Subcutaneous adipose tissue (tissue), 4 donors: ENCODE results near the gene MMP14. TPM values are rescaled to one million over a fixed set of nuclear protein-coding genes. Genes with fewer than 3 reads are reported as not detected.

Experiments
- total RNA-seq, 4 donors: library from RNA; depleted of rRNA; stranded (reverse); fragments of >200 nt; gene quantifications; one replicate each; pipeline ENCODE4 v1.1.0, GENCODE V29; 2016
- TF ChIP-seq, protein P1 (sequence below): fragments of 450-650 bp; IDR thresholded peaks from one replicate; pipeline ENCODE4 v1.5.1; 2016; ENCODE audit warnings: low read depth, mild to moderate bottlenecking, control low read depth, antibody characterized with exemption, moderate library complexity

MMP14 gene
- total RNA-seq, 4 donors from 2014 or later: 134 to 284 (median 217) TPM

DNA sequence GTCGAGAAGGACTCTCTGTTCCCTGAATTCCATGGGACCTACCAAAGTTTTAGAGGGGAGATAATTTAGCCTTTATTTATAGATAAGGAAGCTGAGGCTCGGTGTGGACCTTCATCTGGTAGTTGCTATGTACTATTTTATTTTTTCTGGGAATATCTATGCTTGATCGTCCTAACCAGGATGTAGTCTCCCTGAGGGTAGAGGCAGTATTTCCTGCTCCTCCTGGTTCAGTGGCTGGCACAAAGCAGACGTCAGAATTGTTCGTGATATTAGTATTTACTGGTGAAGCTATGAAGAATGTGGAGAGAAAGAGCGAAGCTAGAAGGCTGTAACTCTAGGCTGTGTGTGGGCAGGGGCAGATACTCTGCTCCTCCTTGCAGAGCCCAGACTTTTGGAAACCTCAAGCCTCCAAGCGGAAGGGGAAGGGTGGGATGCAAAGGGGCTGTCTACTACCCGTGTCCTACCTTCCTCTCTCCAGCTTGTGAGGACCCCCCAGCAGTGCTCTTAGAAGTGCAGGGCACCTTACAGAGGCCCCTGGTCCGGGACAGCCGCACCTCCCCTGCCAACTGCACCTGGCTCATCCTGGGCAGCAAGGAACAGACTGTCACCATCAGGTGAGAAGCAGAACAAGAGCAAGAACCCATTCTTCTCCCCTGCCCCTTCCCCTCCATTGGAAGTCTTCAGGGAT, 36.6 kb downstream of the MMP14 start:
- TF ChIP-seq, protein P1, sequence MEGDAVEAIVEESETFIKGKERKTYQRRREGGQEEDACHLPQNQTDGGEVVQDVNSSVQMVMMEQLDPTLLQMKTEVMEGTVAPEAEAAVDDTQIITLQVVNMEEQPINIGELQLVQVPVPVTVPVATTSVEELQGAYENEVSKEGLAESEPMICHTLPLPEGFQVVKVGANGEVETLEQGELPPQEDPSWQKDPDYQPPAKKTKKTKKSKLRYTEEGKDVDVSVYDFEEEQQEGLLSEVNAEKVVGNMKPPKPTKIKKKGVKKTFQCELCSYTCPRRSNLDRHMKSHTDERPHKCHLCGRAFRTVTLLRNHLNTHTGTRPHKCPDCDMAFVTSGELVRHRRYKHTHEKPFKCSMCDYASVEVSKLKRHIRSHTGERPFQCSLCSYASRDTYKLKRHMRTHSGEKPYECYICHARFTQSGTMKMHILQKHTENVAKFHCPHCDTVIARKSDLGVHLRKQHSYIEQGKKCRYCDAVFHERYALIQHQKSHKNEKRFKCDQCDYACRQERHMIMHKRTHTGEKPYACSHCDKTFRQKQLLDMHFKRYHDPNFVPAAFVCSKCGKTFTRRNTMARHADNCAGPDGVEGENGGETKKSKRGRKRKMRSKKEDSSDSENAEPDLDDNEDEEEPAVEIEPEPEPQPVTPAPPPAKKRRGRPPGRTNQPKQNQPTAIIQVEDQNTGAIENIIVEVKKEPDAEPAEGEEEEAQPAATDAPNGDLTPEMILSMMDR: no peak

DNA sequence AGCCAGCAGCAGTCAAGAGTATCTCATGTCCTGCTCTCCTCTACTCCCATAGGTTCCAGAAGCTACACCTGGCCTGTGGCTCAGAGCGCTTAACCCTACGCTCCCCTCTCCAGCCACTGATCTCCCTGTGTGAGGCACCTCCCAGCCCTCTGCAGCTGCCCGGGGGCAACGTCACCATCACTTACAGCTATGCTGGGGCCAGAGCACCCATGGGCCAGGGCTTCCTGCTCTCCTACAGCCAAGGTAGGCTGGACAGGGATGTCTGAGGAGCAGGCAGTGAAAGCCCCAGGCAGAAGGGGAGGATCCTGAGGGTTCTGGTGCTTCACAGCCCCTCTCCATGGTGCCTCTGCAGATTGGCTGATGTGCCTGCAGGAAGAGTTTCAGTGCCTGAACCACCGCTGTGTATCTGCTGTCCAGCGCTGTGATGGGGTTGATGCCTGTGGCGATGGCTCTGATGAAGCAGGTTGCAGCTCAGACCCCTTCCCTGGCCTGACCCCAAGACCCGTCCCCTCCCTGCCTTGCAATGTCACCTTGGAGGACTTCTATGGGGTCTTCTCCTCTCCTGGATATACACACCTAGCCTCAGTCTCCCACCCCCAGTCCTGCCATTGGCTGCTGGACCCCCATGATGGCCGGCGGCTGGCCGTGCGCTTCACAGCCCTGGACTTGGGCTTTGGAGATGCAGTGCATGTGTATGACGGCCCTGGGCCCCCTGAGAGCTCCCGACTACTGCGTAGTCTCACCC, 38.8 kb downstream of the MMP14 start:
- TF ChIP-seq, protein P1: no peak

DNA sequence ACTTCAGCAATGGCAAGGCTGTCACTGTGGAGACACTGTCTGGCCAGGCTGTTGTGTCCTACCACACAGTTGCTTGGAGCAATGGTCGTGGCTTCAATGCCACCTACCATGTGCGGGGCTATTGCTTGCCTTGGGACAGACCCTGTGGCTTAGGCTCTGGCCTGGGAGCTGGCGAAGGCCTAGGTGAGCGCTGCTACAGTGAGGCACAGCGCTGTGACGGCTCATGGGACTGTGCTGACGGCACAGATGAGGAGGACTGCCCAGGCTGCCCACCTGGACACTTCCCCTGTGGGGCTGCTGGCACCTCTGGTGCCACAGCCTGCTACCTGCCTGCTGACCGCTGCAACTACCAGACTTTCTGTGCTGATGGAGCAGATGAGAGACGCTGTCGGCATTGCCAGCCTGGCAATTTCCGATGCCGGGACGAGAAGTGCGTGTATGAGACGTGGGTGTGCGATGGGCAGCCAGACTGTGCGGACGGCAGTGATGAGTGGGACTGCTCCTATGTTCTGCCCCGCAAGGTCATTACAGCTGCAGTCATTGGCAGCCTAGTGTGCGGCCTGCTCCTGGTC, 39.4 kb downstream of the MMP14 start:
- TF ChIP-seq, protein P1: no peak

DNA sequence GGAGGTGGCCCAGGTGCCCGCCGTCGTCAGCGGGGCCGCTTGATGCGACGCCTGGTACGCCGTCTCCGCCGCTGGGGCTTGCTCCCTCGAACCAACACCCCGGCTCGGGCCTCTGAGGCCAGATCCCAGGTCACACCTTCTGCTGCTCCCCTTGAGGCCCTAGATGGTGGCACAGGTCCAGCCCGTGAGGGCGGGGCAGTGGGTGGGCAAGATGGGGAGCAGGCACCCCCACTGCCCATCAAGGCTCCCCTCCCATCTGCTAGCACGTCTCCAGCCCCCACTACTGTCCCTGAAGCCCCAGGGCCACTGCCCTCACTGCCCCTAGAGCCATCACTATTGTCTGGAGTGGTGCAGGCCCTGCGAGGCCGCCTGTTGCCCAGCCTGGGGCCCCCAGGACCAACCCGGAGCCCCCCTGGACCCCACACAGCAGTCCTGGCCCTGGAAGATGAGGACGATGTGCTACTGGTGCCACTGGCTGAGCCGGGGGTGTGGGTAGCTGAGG, 40.7 kb downstream of the MMP14 start:
- TF ChIP-seq, protein P1: no peak

DNA sequence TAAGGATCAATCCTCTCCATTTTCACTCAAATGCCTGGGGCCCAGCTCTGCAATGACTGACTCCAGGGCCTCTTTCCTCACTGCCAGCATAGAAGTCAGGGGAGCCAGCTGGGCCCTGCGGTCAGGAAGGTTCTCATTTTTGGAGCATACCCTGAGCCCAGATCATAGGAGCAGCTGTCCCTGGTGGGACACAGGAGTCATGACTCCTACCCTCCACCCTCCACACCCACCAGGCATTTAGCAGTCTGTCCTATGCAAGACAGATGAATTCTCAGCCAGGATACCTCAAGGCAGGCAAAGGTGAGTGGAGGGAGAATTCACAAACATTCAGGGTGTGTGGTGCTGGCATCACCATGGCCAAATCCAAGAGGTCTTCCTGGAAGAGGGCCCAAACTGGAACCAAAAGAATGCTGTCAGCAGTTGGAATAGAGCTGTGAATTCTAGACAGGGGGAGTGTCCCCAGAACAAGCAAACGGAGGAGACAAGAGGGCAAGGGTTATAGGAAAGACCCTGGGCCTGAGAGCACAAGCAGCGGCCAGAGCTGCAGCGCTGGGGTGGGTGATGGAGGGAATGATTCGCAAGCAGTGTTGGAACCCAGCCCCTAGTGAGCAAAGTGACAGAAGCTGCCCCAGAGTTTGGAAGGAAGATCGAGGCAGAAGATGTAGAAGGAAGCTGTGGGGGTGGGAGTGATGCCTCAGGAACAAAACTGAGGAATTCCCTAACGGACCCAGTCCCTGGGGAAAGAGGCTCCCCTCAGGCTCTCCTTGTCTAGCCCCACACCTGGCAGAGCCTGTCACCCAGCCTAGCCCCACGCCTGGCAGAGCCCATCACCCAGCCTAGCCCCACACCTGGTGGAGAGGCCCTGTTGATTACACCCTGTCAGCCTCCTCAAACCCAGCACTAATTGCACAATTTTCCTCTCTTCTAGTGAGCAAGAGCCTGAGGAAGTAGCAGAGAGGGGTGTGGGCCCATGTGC, 42.2 kb downstream of the MMP14 start:
- TF ChIP-seq, protein P1: no peak

DNA sequence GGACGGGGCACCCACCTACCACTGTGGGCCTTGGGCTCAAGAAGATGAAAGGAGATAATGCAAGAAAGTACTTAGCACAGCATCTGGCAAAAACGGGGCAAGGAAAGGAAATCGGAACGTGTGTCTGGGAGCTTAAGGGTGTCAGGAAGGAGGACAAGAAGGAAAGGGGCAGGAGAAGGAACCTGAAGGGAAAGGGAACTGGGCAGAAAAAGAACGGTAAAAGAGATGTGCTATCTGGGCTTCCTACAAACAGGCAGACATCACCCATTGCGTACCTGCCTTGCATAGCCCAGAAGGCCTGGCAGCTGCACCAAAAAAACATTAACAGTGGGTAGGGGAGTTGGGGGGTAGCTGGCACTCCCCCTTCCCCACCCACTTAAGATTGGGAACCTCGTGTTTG, 45.7 kb downstream of the MMP14 start:
- TF ChIP-seq, protein P1: no peak
